ENCODE results near the gene PRKAA1.

PRKAA1 gene

DNA sequence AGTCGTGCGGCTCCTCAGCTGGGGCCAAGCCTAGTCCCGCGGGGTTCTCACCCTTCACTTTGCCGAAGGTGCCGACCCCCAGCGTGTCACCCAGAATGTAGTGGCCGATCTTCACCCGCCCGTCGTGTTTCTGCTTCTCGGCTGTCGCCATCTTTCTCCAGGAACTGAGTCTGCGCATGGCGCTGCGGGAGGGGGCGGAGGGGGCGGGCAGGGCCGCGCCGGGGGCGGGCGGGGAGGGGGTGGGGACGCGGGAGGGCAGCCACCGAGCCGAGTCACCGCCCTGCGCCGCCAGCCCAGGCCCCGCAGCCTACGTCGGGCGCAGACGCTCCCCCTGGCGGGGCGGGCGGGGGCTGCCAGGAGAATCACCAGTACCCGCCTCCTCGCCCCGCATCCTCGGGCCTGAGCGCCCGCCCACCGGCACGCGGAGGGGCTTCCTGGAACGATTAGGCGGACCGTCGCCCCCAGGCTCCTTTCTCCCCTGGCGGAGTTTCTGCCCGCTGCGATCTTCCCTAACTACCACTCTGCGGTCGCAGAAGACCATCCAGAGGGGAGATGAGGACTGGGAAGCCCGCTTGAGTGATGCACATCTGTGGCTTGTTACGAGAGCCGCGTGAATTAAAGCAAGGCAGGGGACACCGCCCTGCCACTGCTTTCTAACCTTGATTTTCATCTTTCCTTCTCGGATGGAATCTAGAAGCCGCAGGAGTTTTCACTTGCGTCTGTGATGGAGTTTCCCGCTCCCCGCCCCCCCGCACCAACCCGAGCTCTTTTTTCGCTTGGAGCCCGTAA is at the start of gene PRKAA1:
Gene PRKAA1, minus strand, starts transcription at position 363 of the 789 bp plus-strand sequence. Its CDS starts 185 bp downstream, at position 178.
- Mint-ChIP-seq H3K4me3 (peak within 1 kb of the TSS; percentile 88), H3K27ac (peak within 1 kb of the TSS; percentile 94), H3K36me3 (ENCODE audit: low read depth) (peaks cover 39% of the 10 kb centered on the region), H3K9me3 (no peaks in the 10 kb centered on the region), H3K4me1 (ENCODE audit: low read depth) (peaks cover 47% of the 10 kb centered on the region), H3K27me3 (peaks cover 3% of the 10 kb centered on the region)
- DNase-seq = peak; percentile 91

DNA sequence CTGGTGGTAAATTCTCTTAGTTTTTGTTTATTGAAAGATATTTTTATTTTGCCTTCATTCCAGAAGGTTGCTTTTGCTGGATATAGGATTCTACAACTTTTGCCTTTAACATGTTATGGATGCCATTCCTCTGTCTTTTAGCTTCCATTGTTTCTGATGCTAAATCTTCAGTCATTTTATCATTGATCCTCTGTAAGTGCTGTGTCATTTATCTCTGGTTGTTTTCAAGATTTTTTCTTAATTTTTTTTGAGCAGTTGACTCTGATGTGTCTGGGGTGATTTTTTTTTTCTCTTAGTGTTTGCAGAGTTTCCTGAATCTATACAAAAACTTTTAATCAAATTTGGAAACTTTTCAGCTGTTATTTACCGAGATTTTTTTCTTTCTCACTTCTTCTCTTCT is 49.4 kb upstream of the PRKAA1 start:
- Mint-ChIP-seq H3K27ac (no peak overlapping the region), H3K9me3 (no peaks in the 10 kb centered on the region), H3K4me1 (ENCODE audit: low read depth) (no peaks in the 10 kb centered on the region), H3K27me3 (peaks cover 10% of the 10 kb centered on the region), H3K4me3 (no peak overlapping the region), H3K36me3 (ENCODE audit: low read depth) (no peaks in the 10 kb centered on the region)
- no peak for DNase-seq

DNA sequence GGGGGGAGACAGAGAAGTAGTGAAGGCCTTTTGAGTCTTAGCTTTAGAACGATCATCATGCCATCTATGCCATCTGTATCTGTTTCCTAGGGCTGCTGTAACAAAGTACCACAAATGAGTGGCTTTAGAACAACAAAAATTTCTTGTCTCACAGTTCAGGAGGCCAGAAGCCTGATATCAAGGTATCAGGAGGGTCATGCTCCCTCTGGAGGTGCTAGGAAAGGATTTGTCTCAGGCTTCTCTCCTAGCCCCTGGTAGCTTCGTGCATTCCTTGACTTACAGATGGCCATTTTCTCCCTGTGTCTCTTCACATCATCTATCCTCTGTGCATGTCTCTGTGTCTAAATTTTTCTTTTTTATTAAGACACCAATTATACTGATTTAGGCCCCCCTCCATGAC is 48.2 kb upstream of the PRKAA1 start:
- Mint-ChIP-seq H3K27me3 (peaks cover 12% of the 10 kb centered on the region), H3K27ac (no peak overlapping the region), H3K36me3 (ENCODE audit: low read depth) (no peaks in the 10 kb centered on the region), H3K4me1 (ENCODE audit: low read depth) (peaks cover 5% of the 10 kb centered on the region), H3K9me3 (no peaks in the 10 kb centered on the region), H3K4me3 (no peak overlapping the region)
- no peak for DNase-seq

DNA sequence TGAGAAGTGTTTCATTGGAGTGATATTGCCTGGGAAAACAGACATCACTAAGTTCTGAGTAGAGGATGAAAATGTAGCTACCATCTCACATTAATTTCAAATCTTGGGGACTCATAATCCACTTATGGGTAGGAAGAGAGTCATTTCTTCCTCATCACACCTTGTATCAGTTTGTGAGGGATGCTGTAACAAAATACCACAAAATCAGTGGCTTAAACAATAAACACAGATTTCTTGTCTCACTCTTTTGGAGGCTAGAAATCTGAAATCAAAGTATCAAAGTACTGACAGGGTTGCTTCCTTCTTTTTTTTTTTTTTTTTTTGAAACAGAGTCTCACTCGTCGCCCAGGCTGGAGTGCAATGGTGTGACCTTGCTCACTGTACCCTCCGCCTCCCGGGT is 46.4 kb upstream of the PRKAA1 start:
- Mint-ChIP-seq H3K27ac (no peak overlapping the region), H3K27me3 (peaks cover 13% of the 10 kb centered on the region), H3K4me3 (no peak overlapping the region), H3K4me1 (ENCODE audit: low read depth) (peaks cover 12% of the 10 kb centered on the region), H3K9me3 (no peaks in the 10 kb centered on the region), H3K36me3 (ENCODE audit: low read depth) (no peaks in the 10 kb centered on the region)
- DNase-seq = no peak

DNA sequence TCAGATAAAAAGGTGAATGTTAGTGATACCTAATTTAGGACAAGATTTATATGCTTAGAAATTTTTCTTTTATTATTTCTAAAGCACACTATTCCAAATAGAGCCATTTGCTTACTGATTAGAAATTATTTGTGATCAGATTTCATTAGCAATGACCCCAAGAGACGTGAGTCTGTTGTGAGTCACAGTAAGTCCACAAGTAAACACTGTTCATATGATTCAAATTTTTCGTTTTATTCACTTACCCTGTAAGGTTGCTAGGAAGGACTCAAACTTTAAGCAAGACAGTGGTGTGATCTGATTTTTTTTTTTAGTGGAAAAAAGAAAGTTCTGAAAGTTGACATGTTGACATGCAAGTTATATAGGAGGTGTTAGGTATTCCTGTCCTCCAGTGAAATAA is 44.2 kb upstream of the PRKAA1 start:
- H3K4me3 Mint-ChIP-seq = no peak overlapping the region
- DNase-seq = no peak
- H3K27ac Mint-ChIP-seq = no peak overlapping the region
- H3K9me3 Mint-ChIP-seq = no peaks in the 10 kb centered on the region
- H3K4me1 Mint-ChIP-seq (ENCODE audit: low read depth) = peaks cover 18% of the 10 kb centered on the region
- no peaks in the 10 kb centered on the region for H3K36me3 Mint-ChIP-seq (ENCODE audit: low read depth)
- H3K27me3 Mint-ChIP-seq = peaks cover 10% of the 10 kb centered on the region

DNA sequence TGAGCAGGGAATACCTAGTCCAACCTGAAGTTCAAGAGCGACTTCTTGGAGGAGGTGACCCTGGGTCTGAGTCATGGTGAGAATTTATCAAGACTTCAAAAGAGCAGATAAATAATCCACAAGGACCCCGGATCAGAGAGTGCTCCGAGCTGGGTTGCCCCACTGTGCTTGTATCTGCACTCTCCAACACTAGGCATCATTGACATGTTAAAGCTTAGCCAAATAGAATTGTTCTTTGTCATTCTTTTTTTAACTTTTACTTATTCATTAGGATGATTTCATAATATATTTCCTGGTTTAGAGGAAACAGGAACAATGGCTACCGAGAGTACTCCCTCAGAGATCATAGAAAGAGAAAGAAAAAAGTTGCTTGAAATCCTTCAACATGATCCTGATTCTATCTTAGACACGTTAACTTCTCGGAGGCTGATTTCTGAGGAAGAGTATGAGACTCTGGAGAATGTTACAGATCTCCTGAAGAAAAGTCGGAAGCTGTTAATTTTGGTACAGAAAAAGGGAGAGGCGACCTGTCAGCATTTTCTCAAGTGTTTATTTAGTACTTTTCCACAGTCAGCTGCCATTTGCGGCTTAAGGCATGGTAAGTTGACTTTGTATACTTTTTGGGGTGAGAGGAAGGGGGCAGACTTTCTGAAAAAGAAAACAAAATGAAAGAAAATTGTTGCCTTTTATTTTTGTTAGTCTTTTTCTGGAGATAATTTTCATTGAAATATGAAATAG is 43.1 kb upstream of the PRKAA1 start, which contains the start of gene CARD6:
Gene CARD6, plus strand, starts transcription at position 300 of the 738 bp plus-strand sequence. Its CDS starts 16 bp downstream, at position 316.
- H3K27me3 Mint-ChIP-seq = peaks cover 10% of the 10 kb centered on the region
- H3K4me1 Mint-ChIP-seq (ENCODE audit: low read depth) = peaks cover 25% of the 10 kb centered on the region
- no peak for DNase-seq
- peak within 1 kb of the TSS; percentile 74 for H3K4me3 Mint-ChIP-seq
- H3K9me3 Mint-ChIP-seq = no peaks in the 10 kb centered on the region
- no peaks in the 10 kb centered on the region for H3K36me3 Mint-ChIP-seq (ENCODE audit: low read depth)
- H3K27ac Mint-ChIP-seq = peak within 1 kb of the TSS; percentile 80

DNA sequence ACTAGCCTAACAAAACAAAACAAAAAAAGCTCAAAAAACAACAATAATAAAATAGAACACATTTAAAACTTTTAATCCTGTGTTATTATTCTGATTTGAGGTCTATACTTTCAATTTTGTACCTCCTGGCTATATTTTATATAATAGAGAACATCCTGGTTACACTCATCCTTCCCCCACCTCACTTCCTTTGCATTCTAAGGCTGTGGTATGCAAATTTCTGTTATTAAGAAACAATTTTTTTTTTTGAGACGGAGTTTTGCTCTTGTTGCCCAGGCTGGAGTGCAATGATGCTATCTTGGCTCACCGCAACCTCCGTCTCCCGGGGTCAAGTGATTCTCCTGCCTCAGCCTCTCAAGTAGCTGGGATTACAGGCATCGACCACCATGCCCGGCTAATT is 39.9 kb upstream of the PRKAA1 start:
- Mint-ChIP-seq H3K36me3 (ENCODE audit: low read depth) (peaks cover 26% of the 10 kb centered on the region), H3K4me1 (ENCODE audit: low read depth) (peaks cover 37% of the 10 kb centered on the region)

DNA sequence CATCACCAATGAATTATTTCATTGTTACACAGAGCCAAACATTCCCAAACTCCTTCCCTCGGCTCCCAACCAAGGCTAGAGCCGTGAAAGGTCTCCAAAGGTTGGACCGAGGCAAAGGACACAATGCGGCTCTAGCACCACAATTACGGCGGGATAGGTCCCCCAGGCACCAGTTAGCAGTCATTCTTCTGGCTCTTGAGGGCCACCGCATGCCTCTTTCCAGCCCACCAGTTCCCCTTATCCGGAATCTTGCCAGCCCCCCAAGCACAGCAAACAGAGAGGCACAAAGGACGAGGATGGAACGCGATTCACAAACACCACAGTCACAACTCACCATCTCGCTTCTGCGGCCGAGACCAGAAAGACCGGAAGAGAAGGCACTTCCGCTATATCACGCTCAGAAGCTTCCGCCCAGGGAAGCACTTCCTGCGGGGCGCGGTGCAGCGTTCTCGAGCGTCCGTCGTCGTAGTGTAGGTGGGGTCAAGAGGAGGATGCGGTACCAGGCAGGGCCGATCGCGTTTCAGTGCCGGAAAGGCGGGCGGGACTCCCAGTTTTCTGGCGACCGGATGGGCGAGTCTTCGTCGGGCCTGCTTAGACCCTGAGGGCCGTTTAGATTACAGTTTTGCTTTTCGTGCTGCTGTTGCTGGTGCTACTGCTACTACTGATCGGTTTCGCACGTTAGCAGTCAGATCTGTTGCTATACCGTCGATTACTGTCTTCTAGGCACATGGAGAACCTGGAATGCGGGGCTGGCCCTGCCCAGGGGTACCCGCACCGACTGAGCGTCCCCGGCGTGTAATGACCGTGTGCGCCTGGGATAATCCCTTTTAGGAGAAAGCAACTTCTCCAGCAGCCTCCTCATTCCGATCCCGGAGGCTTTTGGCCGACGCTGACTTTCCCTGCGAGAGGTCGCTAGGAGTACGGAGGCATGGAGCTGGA is 36.9 kb upstream of the PRKAA1 start, which contains the start of gene RPL37:
Gene RPL37, minus strand, starts transcription at position 374 of the 939 bp plus-strand sequence. Its CDS starts 37 bp downstream, at position 337.
- peak within 1 kb of the TSS; percentile 100 for H3K27ac Mint-ChIP-seq
- peaks cover 56% of the 10 kb centered on the region for H3K36me3 Mint-ChIP-seq (ENCODE audit: low read depth)
- H3K4me3 Mint-ChIP-seq = peak within 1 kb of the TSS; percentile 100
- DNase-seq = peak; percentile 91
- no peaks in the 10 kb centered on the region for H3K9me3 Mint-ChIP-seq
- H3K4me1 Mint-ChIP-seq (ENCODE audit: low read depth) = peaks cover 52% of the 10 kb centered on the region
- no peaks in the 10 kb centered on the region for H3K27me3 Mint-ChIP-seq

More for the DNA sequence above, 39.9 kb upstream of the PRKAA1 start:
- Mint-ChIP-seq H3K9me3 (no peaks in the 10 kb centered on the region), H3K27me3 (peaks cover 5% of the 10 kb centered on the region), H3K27ac (no peak overlapping the region), H3K4me3 (no peak overlapping the region)
- DNase-seq = no peak

DNA sequence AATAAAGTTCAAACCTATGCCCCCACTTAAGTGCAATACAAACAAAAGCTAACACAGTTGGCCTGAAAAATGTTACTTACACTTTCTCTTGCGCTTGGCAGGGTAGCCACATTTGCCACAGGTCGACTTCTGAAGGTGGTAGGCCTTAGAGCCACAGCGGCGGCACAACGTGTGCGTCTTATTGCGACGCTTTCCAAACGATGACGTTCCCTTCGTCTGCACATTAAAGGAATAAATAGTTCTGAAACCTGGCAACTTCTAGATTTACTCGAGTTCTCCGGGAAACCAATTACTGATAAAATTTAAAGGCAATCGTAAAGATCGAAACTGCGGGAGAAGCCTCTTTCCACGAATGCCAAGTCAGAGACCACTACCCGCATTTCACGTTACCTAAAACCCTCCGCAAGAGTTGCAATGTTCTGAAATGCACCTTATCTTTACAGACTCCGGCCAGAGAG is 36.2 kb upstream of the PRKAA1 start:
- peak; percentile 48 for DNase-seq
- peak overlapping the region; percentile 100 for H3K4me3 Mint-ChIP-seq
- H3K9me3 Mint-ChIP-seq = no peaks in the 10 kb centered on the region
- H3K27me3 Mint-ChIP-seq = no peaks in the 10 kb centered on the region
- H3K27ac Mint-ChIP-seq = peak overlapping the region; percentile 100
- H3K36me3 Mint-ChIP-seq (ENCODE audit: low read depth) = peaks cover 63% of the 10 kb centered on the region
- peaks cover 57% of the 10 kb centered on the region for H3K4me1 Mint-ChIP-seq (ENCODE audit: low read depth)

DNA sequence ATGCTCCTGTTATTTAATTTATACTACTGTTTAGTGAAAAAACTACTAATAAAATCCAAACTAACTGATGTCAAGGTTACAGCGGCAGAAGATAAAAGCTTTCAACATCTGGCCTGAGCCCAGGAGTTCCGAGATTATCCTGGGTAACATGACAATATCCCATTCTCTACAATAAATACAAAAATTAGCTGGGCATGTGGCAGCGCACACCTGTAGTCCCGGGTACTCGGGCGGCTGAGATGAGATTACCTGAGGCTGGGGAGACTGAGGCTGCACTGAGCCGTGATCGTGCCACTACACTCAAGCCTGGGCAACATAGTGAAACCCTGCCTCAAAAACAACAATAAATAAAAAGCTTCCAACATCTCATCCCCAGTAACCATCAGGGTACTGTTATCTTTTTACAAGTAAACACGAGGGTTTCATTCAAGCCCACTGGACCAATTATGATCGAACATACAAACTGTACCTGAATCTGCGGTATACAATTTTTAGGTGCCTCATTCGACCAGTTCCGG is 35.6 kb upstream of the PRKAA1 start:
- Mint-ChIP-seq H3K4me3 (peak overlapping the region; percentile 100), H3K27ac (peak overlapping the region; percentile 100), H3K36me3 (ENCODE audit: low read depth) (peaks cover 69% of the 10 kb centered on the region), H3K9me3 (no peaks in the 10 kb centered on the region), H3K27me3 (no peaks in the 10 kb centered on the region), H3K4me1 (ENCODE audit: low read depth) (peaks cover 63% of the 10 kb centered on the region)
- no peak for DNase-seq

DNA sequence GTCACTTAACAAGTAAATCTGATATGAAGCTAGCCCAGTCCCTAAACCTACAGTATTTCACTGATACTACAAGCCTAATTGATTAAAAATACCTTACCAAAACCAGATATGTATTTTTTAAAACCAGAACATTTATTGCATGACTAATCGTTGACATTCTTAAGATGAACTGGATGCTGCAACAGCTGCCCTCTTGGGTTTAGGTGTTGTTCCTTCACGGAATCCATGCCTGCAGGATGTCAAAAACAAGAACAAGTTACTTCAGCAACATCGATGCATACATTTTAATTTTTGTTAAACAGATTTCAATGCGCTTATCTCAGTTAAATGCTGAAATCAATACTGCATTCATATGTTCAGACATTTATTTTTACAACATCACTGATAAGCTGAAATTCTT is 34.2 kb upstream of the PRKAA1 start:
- Mint-ChIP-seq H3K36me3 (ENCODE audit: low read depth) (peaks cover 84% of the 10 kb centered on the region), H3K27me3 (no peaks in the 10 kb centered on the region), H3K4me1 (ENCODE audit: low read depth) (peaks cover 68% of the 10 kb centered on the region), H3K4me3 (peak overlapping the region; percentile 100), H3K9me3 (no peaks in the 10 kb centered on the region), H3K27ac (peak overlapping the region; percentile 100)
- no peak for DNase-seq

DNA sequence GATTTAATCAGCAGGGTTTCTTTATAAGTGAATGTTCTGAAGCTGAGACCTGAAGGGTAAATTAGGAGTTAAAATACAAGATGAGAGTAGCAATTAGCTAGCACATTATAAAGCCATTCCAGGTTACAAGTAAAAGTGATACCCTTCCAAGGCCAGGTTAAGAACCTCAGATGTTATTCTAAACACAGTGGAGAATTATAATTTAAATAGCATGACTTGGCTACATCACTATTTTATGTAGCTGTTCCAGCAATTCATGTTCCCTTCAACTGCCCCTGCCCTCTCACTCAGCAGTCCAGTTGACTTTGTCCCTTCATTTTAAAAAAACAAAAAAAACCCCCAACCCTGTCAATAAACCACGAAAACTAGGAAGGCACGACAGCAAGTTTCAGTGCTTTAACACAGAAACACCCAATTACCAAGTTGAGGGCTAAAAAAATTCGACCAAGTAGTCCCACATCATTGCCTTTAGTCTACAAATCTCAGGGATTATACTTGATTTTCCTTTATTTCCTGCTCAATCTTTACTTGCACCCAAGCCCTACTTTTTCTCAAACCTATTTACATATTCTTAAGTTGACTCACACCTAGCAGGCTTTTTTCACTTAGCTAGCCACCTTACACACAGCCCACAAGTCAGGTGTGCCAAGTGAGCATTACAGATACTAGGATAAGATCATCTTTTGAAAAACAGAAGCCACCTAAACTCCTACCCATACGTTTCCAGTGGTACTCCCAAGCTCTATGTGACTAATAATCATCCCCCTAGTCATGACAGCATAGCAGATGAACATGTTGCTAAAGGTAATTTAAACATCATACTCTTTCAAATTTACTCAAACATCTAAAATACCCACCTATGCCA is 33.4 kb upstream of the PRKAA1 start:
- H3K27ac Mint-ChIP-seq = peak overlapping the region; percentile 100
- H3K4me3 Mint-ChIP-seq = peak overlapping the region; percentile 100
- H3K4me1 Mint-ChIP-seq (ENCODE audit: low read depth) = peaks cover 69% of the 10 kb centered on the region
- peaks cover 91% of the 10 kb centered on the region for H3K36me3 Mint-ChIP-seq (ENCODE audit: low read depth)
- H3K27me3 Mint-ChIP-seq = no peaks in the 10 kb centered on the region
- H3K9me3 Mint-ChIP-seq = no peaks in the 10 kb centered on the region
- no peak for DNase-seq
